Right lung (tissue), 10 donors: ENCODE results near the gene PPM1M. TPM values are rescaled to one million over a fixed set of nuclear protein-coding genes. Genes with fewer than 3 reads are reported as not detected.
A peak's percentile ranks its signal among the peaks of the same experiment; 100 is the strongest.

Experiments
- DNase-seq, 2 donors: peaks; one replicate each; pipeline ENCODE4 v3.0.0-alpha.2; 2013
- long read RNA-seq, 8 donors: transcript quantifications; one replicate each; lab custom pipeline, GENCODE V29; 2026
- polyA plus RNA-seq, 5 donors: library from polyadenylated mRNA; unstranded; fragments of 120-200 nt; gene quantifications; one replicate each; pipeline versions ENCODE4 v1.2.1 to v1.2.3, GENCODE V29; 2013; ENCODE audit warnings: inconsistent platforms in 1 of 5, low replicate concordance in 1 of 5; ENCODE audit not compliant: insufficient read length in 5 of 5, insufficient read depth in 1 of 5

The PPM1M gene, protein sequence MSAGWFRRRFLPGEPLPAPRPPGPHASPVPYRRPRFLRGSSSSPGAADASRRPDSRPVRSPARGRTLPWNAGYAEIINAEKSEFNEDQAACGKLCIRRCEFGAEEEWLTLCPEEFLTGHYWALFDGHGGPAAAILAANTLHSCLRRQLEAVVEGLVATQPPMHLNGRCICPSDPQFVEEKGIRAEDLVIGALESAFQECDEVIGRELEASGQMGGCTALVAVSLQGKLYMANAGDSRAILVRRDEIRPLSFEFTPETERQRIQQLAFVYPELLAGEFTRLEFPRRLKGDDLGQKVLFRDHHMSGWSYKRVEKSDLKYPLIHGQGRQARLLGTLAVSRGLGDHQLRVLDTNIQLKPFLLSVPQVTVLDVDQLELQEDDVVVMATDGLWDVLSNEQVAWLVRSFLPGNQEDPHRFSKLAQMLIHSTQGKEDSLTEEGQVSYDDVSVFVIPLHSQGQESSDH
- polyA plus RNA-seq, result 10 to 100 TPM; 28.7 to 33.6 (median 30.5) TPM
- long read RNA-seq, donor 1, partial matches to known transcripts, result 0 of 4 reads
- long read RNA-seq, donor 1, other reads (novel, unspliced or antisense), result 0 of 4 reads
- long read RNA-seq, donor 2, transcript PPM1M-202 (10 exons, 2,193 nt), result major isoform, 5 of 5 reads
- long read RNA-seq, donor 2, partial matches to known transcripts, result 0 of 5 reads
- long read RNA-seq, donor 2, other reads (novel, unspliced or antisense), result 0 of 5 reads
- long read RNA-seq, donor 3, partial matches to known transcripts, result 0 of 2 reads
- long read RNA-seq, donor 3, other reads (novel, unspliced or antisense), result 0 of 2 reads
- long read RNA-seq, donor 4, partial matches to known transcripts, result 0 of 1 reads
- long read RNA-seq, donor 4, other reads (novel, unspliced or antisense), result 0 of 1 reads
- long read RNA-seq, donor 5, partial matches to known transcripts, result 0 of 3 reads
- long read RNA-seq, donor 5, other reads (novel, unspliced or antisense), result 0 of 3 reads
- long read RNA-seq, donor 6, transcript PPM1M-202 (10 exons, 2,193 nt), result major isoform, 5 of 6 reads
- long read RNA-seq, donor 6, partial matches to known transcripts, result 0 of 6 reads
- long read RNA-seq, donor 6, other reads (novel, unspliced or antisense), result 0 of 6 reads
- long read RNA-seq, donor 7, partial matches to known transcripts, result 0 of 2 reads
- long read RNA-seq, donor 7, other reads (novel, unspliced or antisense), result 0 of 2 reads
- long read RNA-seq, donor 8, result 0 reads

DNA sequence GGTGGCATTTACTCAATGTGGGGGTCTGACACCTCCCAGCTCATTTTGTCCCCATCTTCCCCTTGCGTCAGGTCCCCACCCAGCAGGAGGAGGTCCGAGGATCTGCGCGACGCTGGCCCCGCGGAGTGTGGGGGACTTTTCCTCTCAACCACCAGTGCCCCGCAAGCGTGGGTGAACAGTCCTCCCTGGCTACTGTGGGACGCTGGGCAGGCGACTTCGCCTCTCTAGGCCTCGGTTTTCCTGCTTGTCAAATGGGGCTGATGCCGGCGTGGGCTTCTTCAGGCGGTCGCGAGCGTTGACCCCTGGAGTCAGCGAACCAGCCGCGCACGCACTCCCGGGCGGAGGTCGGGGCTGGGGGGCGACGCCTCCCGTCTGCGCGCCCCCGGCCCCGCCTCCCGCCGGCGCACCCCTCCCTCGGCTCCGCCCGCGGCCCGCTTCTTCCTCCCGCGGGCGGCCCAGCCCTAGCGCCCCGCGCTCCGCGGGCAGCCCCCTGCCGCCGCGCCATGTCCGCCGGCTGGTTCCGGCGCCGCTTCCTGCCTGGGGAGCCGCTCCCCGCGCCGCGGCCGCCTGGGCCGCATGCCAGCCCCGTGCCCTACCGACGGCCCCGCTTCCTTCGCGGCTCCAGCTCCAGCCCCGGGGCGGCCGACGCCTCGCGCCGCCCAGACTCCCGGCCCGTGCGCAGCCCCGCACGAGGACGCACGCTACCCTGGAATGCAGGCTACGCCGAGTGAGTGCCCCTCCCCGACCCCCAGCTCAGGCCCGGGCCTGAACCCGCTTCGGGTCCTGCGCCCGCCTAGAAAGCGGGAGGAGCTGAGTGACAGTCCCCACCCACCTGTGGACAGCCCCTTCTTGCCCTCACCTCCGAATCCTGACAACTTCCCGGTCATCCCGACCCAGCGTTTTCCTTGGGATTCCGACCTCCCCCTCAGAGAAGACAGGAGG, at the start of gene PPM1M:
PPM1M (plus strand) TSS at position 438 of the 942 bp plus-strand sequence; CDS start at position 504, 66 bp downstream.
- DNase-seq, result peak in 1 of 2 donors; percentile 56

DNA sequence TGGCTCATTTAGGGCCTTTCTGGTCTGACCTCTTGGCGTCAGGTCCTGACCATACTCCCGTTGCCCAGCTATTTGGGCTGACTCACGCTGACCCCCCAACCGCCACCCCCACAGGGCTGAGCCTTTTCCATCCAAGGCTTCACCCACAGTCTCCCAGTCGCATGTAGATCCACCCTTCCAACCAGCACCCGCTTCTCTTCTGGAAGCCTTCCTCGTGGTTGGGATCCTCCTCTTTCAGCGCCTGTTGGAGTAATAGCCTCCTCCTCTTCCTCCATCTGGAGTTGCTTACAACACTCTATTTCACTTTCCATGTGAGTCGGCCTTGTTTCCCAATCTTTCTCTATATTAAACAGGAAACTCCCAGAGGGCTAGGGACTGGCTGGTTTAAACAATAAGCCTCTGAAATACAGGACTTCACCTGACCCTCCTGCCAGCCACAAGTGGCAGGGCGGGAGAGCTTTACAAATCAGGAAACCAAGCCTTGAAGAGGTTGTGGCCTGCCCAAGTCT, 49.7 kb upstream of the PPM1M start:
- DNase-seq, result no peak

DNA sequence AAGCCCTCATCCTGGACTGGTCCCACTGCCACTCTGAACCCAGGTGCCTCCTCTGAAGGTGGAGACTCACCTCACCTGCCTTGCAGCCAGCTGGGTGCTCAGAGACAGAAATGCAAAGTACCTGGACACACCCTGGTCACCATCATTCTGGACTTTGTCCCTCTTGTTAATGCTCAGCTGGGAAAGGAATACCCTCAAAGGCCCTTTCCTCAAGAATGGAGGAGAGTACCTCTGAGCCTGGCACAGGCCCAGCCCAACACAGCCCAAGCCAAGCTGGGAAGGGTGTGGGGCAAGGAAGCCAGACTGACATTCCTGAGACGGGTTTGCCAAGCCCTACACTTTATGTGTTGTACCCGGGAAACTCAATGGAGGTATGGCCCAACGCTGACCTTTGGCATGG, 48.6 kb upstream of the PPM1M start:
- no peak for DNase-seq

DNA sequence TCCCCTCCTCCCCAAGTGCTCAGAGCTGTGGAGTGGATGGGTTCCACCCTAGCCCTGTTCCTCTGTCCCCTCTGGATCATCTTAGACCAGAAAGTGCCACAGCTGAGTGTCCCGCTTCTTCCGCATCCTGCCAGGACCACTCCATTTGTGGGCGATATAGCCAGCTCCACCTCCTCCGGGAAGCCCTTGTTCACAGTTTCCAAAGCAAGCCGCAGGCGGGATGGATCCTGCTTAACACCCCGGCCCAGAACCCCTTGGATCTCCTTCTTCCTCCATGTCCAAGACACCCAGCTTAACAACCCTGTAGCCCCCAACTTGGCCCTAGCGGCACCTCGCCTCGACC, 48.1 kb upstream of the PPM1M start:
- DNase-seq, result no peak

DNA sequence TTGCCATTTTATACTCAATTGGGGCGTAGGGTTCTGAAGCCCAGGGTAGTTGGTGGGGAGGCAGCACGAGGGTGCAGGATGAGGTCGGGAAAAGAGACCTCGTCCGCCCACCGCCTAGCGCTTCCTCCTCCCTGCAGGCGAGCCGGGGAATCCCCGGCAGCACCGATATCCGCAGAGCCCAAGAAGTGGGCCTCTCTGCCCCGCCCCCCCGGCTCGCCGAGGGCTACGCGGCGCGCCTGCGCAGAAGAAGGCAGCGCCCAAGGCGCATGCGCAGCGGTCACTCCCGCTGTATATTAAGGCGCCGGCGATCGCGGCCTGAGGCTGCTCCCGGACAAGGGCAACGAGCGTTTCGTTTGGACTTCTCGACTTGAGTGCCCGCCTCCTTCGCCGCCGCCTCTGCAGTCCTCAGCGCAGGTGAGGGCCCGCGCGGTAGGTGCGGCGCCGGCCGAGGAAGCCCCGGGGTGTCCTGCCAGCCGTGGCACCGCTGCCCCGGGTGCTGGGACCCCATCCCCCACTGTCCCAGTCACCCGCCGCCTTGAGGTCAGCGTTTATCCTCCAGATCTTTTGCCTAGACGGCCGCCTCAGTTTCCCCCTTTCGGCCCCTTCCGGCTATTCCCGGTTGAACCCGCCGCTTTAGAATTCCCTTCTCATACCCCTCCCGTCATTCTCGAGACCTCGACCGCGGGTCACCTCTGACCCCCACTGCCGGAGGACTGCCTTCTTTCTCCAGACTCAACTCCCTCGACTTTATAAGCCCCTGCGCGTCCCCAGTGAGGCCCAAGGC, 47.5 kb upstream of the PPM1M start, which contains the start of gene ALAS1:
ALAS1 (plus strand) TSS at position 319 of the 784 bp plus-strand sequence. CDS start 1,082 bp downstream, outside the sequence.
- DNase-seq, result peak; percentile 96

DNA sequence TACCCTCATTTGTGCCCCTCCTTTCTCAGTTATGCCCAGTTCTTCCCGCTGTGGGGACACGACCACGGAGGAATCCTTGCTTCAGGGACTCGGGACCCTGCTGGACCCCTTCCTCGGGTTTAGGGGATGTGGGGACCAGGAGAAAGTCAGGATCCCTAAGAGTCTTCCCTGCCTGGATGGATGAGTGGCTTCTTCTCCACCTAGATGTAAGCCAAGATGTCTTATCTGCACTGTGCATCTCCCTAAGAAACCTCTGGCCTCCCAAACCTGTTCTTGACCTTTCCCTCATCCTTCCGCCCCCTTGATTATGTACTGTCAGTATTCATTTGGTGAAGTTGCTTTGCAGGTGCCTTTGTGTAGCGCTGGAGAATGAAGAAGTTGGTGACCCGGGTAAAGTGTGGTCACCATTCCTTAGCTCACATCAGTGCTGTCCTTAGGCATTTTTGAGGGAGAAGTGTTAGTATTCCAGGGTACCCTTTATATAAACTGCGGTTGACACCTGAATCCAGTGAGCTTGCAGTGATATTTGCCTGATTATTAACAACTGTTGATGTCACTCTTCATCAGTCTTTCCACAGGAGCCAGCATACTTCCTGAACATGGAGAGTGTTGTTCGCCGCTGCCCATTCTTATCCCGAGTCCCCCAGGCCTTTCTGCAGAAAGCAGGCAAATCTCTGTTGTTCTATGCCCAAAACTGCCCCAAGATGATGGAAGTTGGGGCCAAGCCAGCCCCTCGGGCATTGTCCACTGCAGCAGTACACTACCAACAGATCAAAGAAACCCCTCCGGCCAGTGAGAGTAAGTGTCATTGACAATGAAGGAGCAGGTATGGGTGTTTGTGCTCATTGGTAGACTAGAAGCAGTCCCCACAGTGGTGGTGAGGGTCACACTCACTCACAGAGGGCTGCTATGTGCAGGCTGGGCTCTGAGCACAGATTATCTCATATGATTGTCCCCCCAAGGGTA, 46.6 kb upstream of the PPM1M start:
- DNase-seq, result no peak

DNA sequence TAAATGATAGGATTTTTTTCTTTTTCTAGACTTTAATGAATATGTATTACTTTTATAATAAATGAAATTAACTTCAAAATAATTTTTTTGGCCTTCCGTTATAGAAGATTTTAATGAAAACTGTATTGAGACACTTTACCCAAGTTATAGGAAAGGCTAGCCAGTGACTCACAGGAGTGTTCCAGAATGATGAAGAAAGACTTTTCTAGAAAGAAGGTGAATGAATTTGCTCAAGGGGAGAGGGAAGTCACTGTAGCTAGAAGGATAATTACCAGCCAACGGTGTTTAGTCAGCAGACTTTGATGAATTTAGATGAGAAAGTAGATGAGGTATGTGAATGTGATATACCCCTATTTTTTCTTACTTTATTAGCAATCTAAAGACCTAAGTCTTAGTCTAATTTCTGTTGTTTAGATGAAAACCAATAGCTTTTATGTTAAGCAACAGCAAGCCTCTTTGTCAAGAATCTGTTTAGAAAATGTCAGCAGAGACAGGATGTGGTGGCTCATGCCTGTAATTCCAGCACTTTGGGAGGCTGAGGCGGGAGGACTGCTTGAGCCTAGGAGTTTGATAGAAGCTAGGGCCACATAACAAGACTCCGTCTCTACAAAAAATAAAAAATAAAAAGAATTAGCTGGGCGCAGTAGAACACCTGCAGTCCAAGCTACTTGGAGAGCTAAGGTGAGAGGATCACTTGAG, 44.4 kb upstream of the PPM1M start:
- DNase-seq, result no peak

DNA sequence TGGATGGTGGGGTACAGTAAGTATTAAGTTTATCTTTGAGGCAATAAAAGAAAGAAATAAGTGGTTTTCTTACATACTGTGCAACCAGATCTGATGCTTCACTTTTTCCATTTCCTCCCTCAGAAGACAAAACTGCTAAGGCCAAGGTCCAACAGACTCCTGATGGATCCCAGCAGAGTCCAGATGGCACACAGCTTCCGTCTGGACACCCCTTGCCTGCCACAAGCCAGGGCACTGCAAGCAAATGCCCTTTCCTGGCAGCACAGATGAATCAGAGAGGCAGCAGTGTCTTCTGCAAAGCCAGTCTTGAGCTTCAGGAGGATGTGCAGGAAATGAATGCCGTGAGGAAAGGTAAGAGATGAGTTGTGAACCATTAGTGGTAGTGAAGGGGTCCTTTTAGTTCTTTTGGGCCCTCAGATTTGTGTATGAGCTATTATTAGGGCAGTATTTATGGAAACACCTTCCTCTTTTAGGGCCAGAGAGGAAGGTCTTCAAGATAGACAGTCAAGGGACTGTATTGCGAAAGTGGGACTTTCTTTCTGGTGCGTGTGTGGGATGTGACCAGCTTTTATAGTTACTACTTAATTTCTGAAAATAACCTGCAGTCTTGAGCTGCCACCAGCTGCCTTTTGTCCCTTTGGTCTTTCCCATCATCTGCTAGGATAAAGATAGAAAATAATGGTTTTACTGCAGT, 43.0 kb upstream of the PPM1M start:
- no peak for DNase-seq

DNA sequence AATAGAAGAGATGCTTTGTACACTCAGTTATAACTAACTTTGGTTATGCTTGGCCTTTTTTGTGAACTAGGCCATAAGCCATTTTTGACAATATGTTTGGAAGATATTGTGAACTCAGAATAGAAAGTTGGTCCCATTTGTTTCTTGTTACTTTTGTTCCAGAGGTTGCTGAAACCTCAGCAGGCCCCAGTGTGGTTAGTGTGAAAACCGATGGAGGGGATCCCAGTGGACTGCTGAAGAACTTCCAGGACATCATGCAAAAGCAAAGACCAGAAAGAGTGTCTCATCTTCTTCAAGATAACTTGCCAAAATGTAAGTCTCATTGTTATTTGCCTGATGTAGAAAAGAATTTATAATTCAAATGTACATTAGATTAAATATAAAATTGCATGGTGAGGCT, 41.9 kb upstream of the PPM1M start:
- no peak for DNase-seq

DNA sequence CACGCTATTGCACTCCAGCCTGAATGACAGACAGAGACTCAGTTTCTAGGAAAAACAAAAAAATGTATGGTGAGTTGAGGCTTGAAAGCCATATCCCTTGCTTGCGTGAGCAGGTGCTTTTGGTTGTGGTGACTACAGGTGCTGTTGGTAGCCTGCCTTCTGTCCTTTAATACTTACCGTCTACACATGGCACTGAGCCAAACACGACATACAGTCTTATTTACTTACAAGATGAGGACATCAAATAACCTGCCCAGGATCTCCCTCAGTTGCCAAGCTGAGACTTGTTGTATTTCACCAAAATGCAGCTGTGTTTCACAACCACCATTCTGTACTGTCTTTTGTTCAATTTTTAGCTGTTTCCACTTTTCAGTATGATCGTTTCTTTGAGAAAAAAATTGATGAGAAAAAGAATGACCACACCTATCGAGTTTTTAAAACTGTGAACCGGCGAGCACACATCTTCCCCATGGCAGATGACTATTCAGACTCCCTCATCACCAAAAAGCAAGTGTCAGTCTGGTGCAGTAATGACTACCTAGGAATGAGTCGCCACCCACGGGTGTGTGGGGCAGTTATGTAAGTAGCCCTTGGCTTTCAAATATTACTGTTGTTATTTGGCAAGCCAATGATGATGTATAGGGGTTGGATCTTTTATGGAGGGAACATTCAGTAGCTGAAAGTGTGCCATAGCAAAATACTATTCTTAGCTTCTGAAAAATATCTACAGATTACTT, 41.1 kb upstream of the PPM1M start:
- DNase-seq, result no peak

DNA sequence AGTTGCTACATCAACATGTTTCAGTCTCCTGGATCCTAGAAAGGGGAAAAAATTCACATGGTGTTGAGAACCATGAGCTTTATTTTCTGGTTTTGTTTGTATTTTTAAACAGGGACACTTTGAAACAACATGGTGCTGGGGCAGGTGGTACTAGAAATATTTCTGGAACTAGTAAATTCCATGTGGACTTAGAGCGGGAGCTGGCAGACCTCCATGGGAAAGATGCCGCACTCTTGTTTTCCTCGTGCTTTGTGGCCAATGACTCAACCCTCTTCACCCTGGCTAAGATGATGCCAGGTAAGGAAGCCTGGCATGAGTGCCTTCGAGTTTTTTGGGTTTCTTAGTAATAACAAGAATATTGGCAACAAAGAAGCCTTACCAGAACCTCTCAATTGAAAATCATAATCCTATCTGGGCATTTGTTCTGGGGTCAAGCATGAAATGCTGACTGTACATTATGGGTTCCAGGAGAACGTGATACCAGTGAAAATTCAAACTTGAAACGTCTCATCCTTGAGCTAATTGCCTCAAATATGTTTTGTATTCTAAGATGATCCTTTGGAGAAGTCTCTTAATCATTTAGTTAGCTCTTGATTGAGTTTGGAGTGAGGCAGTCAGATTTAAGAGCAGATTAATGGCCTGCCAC, 39.7 kb upstream of the PPM1M start:
- DNase-seq, result no peak

DNA sequence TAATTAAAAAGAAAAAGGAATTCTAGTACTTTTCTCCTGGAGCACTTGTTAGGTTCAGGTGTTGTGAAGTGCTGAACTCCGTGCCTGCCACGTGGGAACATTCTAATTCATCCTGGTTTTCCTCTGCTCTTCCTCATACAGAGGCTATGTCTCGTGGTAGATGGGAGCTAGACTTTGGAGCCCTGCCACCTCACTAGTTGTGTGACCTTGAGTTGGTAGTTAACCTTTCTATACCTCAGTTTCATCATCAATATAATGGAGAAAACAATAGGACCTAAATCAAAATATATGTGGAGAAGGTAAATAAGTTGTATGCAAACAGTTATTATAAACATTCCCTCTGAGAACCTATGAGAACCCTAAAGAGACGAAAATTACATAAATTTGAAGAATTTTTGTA, 37.0 kb upstream of the PPM1M start:
- DNase-seq, result no peak

DNA sequence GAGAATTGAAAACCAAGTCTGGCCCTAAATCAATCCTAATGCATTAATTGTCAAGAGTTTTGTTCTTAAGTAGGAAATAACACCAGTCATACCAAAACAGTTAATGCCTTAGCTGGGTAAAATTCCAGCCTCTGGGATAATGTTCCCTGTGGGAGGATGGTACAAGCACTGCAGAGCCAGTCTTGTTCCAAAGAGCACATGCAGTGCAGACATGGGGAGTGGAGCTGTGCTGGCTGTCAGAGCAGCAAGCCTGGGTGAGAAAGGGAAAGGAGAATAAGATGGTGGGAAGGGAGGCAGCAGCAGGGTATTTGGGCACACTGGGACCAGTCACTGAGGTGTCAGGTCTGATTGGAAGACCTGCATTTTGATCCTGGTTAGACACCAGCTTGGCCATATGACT, 35.5 kb upstream of the PPM1M start:
- no peak for DNase-seq

DNA sequence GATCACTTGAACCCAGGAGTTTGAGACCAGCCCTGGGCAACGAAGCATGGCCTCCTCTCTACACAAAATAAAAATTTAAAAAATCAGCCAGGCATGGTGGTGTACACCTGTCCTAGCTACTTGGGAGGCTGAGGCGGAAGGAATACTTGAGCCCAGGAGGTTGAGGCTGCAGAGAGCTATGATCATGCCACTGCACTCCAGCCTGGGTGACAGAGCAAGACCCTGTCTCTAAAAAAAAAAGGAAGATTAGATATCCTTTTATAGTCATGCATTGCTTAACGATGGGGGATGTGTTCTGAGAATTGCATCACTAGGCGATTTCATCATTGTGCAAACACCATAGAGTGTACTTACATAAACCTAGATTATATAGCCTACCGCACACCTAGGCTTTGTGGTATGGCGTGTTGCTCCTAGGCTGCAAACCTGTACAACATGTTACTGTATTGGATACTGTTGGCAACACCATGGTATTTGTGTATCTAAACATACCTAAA, 35.0 kb upstream of the PPM1M start:
- DNase-seq, result peak in 1 of 2 donors; percentile 55

DNA sequence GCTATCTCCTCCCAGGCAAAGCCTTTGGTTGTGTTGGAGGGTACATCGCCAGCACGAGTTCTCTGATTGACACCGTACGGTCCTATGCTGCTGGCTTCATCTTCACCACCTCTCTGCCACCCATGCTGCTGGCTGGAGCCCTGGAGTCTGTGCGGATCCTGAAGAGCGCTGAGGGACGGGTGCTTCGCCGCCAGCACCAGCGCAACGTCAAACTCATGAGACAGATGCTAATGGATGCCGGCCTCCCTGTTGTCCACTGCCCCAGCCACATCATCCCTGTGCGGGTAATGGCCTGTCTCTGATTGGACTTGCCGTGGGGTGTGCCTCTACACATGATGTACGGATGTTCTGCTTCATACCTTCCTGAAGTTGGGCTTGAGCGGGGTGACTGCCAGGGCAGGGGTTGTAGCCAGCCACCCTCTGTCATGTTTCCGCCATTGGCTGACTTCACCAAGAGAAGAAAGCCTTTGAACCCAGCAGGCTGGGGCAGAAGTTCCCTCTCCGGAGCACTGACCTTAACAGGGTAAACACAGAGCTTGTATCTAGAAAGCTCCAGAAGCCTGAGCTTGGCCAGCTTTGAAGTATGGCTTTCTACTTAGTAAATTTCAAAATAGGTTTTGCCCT, 34.2 kb upstream of the PPM1M start:
- DNase-seq, result no peak
